GM19463 (cell line): ENCODE measurements around the gene SRA1.
"Not testable (repeated sequence)": the region's sequence is repeated elsewhere in the genome, so short reads cannot be mapped to it uniquely, and the experiment has no call there.

Experiments
- ATAC-seq: cut with Tn5 transposase; IDR thresholded peaks from one replicate; pipeline ENCODE4 v1.9.1; 2021; ENCODE audit warnings: mild to moderate bottlenecking, moderate library complexity; ENCODE audit not compliant: unreplicated experiment

Gene SRA1

GRCh38 chr5:140557136-140557805 is at the start of gene SRA1:
Gene SRA1, minus strand, starts transcription at chr5:140557473. Its CDS starts 21 bp downstream, at chr5:140557452.
- ATAC-seq: peak; percentile 98

GRCh38 chr5:140607031-140607430 is 49.8 kb upstream of the SRA1 start:
- ATAC-seq: no peak

- no peak for ATAC-seq
Observed at GRCh38 chr5:140605879-140606278, 48.6 kb upstream of the SRA1 start.

GRCh38 chr5:140603734-140604133 is 46.5 kb upstream of the SRA1 start:
- ATAC-seq: no peak

DNA sequence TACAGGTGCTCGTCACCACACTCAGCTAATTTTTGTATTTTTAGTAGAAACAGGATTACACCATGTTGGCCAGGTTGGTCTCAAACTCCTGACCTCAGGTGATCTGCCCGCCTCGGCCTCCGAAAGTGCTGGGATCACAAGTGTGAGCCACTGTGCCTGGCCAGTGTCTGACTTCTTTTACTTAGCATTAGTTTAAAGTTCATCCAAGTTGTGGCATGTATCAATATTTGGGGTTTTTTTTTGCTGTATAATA is 46.1 kb upstream of the SRA1 start:
- ATAC-seq: not testable (repeated sequence)

GRCh38 chr5:140602147-140602546 is 44.9 kb upstream of the SRA1 start:
- no peak for ATAC-seq

DNA sequence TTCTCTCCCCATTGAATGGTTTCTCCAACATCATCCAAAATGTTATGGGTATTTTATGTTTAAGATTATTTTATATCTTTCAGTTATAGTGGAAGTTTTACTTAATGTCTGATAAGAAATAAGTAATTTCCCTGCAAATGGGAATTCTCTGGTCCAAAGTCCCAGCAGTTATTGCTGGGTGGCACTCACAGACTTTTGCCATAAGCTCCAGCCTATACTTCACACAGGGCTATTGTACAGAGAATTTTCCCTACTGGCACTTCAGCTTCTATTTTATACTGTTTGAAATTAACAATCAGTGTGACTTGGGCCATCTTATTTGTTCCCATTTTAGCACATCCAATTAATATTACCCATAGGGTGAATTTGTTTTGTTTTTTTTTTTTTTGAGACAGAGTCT is 42.8 kb upstream of the SRA1 start:
- no peak for ATAC-seq

GRCh38 chr5:140598836-140599235 is 41.6 kb upstream of the SRA1 start:
- no peak for ATAC-seq

- ATAC-seq: no peak
Observed at GRCh38 chr5:140596321-140596741, 39.1 kb upstream of the SRA1 start.

- no peak for ATAC-seq
Observed at GRCh38 chr5:140595538-140596300, 38.4 kb upstream of the SRA1 start.

GRCh38 chr5:140594169-140594568 is 36.9 kb upstream of the SRA1 start:
- ATAC-seq: no peak

DNA sequence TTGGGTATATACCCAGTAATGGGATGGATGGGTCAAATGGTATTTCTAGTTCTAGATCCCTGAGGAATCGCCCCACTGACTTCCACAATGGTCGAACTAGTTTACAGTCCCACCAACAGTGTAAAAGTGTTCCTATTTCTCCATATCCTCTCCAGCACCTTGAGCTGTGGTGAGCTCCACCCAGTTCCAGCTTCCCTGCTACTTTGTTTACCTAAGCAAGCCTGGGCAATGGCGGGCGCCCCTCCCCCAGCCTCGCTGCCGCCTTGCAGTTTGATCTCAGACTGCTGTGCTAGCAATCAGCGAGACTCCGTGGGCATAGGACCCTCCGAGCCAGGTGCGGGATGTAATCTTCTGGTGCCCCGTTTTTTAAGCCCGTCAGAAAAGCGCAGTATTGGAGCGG is 35.8 kb upstream of the SRA1 start:
- ATAC-seq: not testable (repeated sequence)

DNA sequence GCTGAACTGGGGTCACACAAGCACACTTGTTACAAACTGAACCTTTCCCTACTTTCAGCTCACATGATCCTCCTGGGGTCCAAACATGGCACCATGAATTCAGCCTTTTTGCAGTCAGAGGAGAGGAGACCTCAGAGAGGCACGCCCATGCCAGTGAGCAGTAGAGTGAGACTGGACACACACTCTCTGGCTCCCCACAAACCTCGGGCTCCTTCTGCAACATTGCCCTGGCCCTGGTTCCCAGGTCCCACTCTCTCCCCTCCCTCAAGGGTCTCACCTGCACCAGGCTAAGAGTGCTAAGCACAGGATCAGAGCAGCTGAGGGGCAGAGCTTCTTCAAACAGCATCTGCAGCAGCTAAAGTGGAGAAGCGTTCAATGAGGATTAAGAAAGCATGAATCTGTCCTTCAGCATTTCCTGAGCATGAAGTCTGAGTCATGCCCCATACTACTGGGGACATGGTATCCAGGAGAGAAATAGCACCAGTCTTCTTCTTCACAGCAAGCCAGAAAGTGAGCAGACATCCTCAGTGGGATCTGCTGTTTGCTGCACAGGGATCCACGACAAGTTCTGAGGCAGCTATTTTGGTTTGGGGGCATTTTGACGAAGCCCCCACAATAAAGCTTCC is 34.6 kb upstream of the SRA1 start:
- no peak for ATAC-seq

DNA sequence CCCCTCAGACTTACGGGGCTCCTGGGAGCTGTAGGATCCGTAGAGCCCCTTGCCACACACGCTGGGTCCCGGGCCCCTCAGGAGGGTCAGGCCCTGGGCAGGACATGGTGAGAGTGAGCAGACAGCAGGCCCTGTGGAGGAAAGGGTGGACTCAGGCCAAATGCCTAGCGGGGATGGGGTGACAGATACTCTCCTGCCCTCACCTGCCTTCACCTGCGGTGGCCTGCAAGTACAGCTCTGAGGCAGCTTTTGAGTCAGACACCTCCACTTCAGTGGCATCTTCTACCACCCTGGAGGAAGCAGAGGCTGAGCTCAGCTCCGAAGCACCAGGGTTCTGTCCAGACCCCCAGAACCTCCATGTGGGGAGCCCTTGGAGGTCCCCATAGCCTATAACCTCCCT is 33.6 kb upstream of the SRA1 start:
- ATAC-seq: no peak

- ATAC-seq: no peak
Observed at GRCh38 chr5:140588311-140589070, 31.2 kb upstream of the SRA1 start.

- no peak for ATAC-seq
Observed at GRCh38 chr5:140587495-140587894, 30.2 kb upstream of the SRA1 start.

GRCh38 chr5:140579188-140579747 is 22.0 kb upstream of the SRA1 start:
- not testable (repeated sequence) for ATAC-seq

- no peak for ATAC-seq
Observed at GRCh38 chr5:140576776-140577201, 19.5 kb upstream of the SRA1 start.

DNA sequence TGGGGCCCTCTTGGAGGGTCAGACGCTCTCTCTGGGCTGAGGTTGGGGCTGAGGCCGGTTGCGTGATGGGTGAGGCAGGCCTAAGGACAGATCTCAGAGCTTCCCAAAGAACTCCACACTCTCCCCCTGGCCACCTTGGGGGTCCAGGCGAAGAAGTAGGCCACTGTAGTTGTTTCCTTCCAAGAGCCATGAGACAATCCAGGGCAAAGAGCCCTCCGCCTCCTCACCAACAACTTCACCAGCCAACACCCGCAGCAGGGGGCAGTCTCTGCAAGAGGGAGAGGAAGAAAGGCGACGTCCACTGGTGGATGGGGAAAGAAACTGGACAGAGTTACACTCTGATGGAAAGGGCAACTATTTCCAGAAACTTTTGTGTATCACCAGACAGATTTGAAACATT is 18.0 kb upstream of the SRA1 start:
- ATAC-seq: no peak

DNA sequence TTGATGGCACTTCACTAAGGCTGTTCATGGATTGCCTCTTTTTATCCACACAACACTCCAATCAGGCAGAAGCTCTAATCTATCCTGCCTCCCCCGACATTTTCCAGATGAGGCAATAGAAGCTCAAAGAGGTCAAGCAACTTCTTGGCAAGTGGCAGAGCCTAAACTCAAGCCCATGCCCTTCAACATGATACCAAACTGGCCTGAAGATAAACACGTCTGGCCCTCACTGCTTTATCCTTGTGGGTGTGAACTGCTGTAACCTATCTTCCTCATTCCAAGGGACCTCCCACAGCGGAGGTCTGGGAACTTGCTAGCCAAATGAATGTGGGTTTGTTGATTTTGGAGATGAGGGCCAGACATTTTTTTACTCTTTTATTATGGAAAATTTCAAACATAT is 16.9 kb upstream of the SRA1 start:
- no peak for ATAC-seq

GRCh38 chr5:140573683-140574082 is 16.4 kb upstream of the SRA1 start:
- no peak for ATAC-seq
